Measurements from ENCODE around the gene OTOP2. TPM values are rescaled to one million over a fixed set of nuclear protein-coding genes. Genes with fewer than 3 reads are reported as not detected.

OTOP2 gene
- total RNA-seq, 4 donors from 2014 or later = 3.4 to 99.1 (median 62.6) TPM

- Histone ChIP-seq H3K4me1 (peaks cover 3 to 11% (median 9%) of the 10 kb centered on the region in 4 donors), H3K4me3 (peak overlapping the region in 1 of 4 donors; percentile 45), H3K27me3 (peaks cover 75% of the 10 kb centered on the region), H3K36me3 (no peaks in the 10 kb centered on the region), H3K27ac (no peak overlapping the region), H3K9me3 (no peaks in the 10 kb centered on the region)
- DNase-seq = no peak
- in situ Hi-C loops (cut with MboI; ENCODE audit: low pct_ligation_motif_present in 1 of 4, low pct_unique_long_range_greater_than_20kb in 1 of 4, low sequenced_read_pairs in 3 of 4) = no loop called here
- intact Hi-C loops (cut with DNase I; ENCODE audit: low total_unique reads) = no loop called here
- TF ChIP-seq EP300 (IDR thresholded peaks at IDR 0.05; ENCODE audit: low read depth) = no peak
- TF ChIP-seq CTCF (IDR thresholded peaks at IDR 0.05) = no peak
- TF ChIP-seq POLR2A (IDR thresholded peaks at IDR 0.05) = no peak
- 32% methylated on average over 21 of the region's 22 CpGs; no CpG with 5 or more reads in 1 of the 2 donors for WGBS, 2 donors (ENCODE audit: low coverage in 1 of 2)
Measured at GRCh38 chr17:74893936-74894671, 30.0 kb upstream of the OTOP2 start.

GRCh38 chr17:74898376-74898946 lies 25.6 kb upstream of the OTOP2 start:
- no peak overlapping the region for H3K27ac ChIP-seq
- no peaks in the 10 kb centered on the region for H3K9me3 ChIP-seq
- no peak overlapping the region for H3K4me3 ChIP-seq
- DNase-seq = no peak
- in situ Hi-C loops (cut with MboI; ENCODE audit: low pct_ligation_motif_present in 1 of 4, low pct_unique_long_range_greater_than_20kb in 1 of 4, low sequenced_read_pairs in 3 of 4) (no loop called here), intact Hi-C loops (cut with DNase I; ENCODE audit: low total_unique reads) (no loop called here)
- TF ChIP-seq POLR2A (IDR thresholded peaks at IDR 0.05) = no peak
- no peak for TF ChIP-seq EP300 (IDR thresholded peaks at IDR 0.05; ENCODE audit: low read depth)
- H3K4me1 ChIP-seq = peaks cover 0 to 5% (median 4%) of the 10 kb centered on the region in 4 donors
- no peaks in the 10 kb centered on the region for H3K36me3 ChIP-seq
- peaks cover 57% of the 10 kb centered on the region for H3K27me3 ChIP-seq
- WGBS, 2 donors (ENCODE audit: low coverage in 1 of 2) = 83 to 96% methylated on average over 4 to 11 of the region's 11 CpGs

DNA sequence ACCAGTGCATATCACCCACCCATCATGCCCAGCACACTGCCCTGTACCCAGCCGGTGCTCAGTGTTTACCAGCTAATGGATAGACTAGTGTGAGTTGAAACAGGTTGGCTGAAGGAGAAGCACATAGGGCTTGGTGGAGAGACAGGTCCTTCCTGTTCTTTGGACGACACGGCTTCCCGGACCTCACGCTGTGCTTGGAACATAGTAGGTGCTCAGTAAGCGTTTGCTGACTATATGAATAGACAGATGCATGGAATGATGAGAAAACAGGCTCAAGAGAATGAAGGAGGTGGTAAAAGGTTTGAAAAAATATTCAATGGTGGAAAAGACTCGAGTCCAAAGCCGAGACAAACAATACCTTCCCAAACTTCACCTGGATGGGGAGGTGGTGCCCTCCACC lies 23.9 kb upstream of the OTOP2 start:
- intact Hi-C loops (cut with DNase I; ENCODE audit: low total_unique reads) = no loop called here
- H3K27me3 ChIP-seq = peaks cover 39% of the 10 kb centered on the region
- DNase-seq = no peak

DNA sequence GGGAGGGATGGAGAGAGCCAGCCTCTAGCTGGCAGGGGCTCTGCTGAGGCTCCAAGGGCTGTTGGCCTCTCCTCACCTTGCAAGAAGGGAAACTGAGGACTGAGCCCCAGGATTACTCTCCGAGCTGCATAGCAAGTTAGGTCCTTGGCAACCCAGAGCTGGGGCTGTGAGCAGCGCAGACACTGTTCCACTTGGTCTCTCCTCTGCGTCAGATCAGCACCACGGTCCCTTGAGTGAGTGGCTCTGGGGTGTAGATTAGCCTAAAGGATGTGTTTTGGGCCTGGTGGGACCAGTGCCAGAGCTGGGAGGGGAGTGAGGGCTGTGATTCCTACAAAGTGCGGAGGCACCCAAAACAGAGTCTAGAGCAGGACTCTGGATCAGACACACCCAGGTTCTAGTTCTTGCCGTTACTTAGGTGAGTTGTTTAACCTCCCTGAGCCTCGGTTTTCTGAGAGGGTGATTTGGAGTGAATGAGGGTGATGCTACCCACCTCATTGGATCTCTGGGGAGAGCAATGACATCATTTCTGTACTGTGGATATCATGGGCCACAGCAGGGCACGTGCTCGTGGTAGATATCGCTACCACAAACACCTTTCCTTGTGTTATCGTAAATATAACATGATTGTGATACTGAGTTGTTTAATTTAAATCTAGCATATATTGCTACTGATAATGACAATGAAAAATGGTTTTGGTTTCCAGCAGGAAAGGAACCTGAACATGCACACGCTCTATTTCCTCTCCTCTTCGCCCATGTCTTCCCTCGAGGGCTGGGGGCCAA lies 22.5 kb upstream of the OTOP2 start:
- 71% methylated on average over 14 of the region's 14 CpGs; no CpG with 5 or more reads in 1 of the 2 donors for WGBS, 2 donors (ENCODE audit: low coverage in 1 of 2)
- H3K9me3 ChIP-seq = no peaks in the 10 kb centered on the region
- H3K36me3 ChIP-seq = no peaks in the 10 kb centered on the region
- in situ Hi-C loops (cut with MboI; ENCODE audit: low pct_ligation_motif_present in 1 of 4, low pct_unique_long_range_greater_than_20kb in 1 of 4, low sequenced_read_pairs in 3 of 4) (no loop called here), intact Hi-C loops (cut with DNase I; ENCODE audit: low total_unique reads) (no loop called here)
- no peak for DNase-seq
- peaks cover 26% of the 10 kb centered on the region for H3K27me3 ChIP-seq
- H3K27ac ChIP-seq = no peak overlapping the region
- TF ChIP-seq POLR2AphosphoS5 (IDR thresholded peaks at IDR 0.05) (no peak), POLR2A (IDR thresholded peaks at IDR 0.05) (no peak), EP300 (IDR thresholded peaks at IDR 0.05; ENCODE audit: low read depth) (no peak), CTCF (IDR thresholded peaks at IDR 0.05) (no peak)
- no peak overlapping the region for H3K4me3 ChIP-seq
- no peaks in the 10 kb centered on the region for H3K4me1 ChIP-seq

More for the DNA sequence above, 23.9 kb upstream of the OTOP2 start:
- Histone ChIP-seq H3K9me3 (no peaks in the 10 kb centered on the region), H3K4me3 (no peak overlapping the region), H3K36me3 (no peaks in the 10 kb centered on the region), H3K4me1 (no peaks in the 10 kb centered on the region), H3K27ac (no peak overlapping the region)
- no peak for TF ChIP-seq CTCF (IDR thresholded peaks at IDR 0.05)
- TF ChIP-seq POLR2A (IDR thresholded peaks at IDR 0.05) = no peak
- no peak for TF ChIP-seq POLR2AphosphoS5 (IDR thresholded peaks at IDR 0.05)
- TF ChIP-seq EP300 (IDR thresholded peaks at IDR 0.05; ENCODE audit: low read depth) = no peak
- 66 to 81% methylated on average over 6 to 8 of the region's 8 CpGs for WGBS, 2 donors (ENCODE audit: low coverage in 1 of 2)
- in situ Hi-C loops (cut with MboI; ENCODE audit: low pct_ligation_motif_present in 1 of 4, low pct_unique_long_range_greater_than_20kb in 1 of 4, low sequenced_read_pairs in 3 of 4) = no loop called here

All from transverse colon (tissue), 4 donors.